K562 (cell line): Measurements from ENCODE around the gene TEX54. TPM values are rescaled to one million over a fixed set of nuclear protein-coding genes. Genes with fewer than 3 reads are reported as not detected.
A peak's percentile ranks its signal among the peaks of the same experiment; 100 is the strongest.

Source experiments
- ATAC-seq: fragments of 200-7000 bp; cut with Tn5 transposase; 3 replicates; pipeline ENCODE4 v1.9.1; 2020; ENCODE audit warnings: moderate library complexity
- Bru-seq: library from RNA; stranded (reverse); fragments of 400-500 nt; gene quantifications from one replicate; lab custom pipeline; 2021; lab: Mats Ljungman, UMichigan
- BruChase-seq, 2 experiments: library from RNA; stranded (reverse); fragments of 400-500 nt; gene quantifications; one replicate each; lab custom pipeline; 2021; lab: Mats Ljungman, UMichigan
- BruUV-seq: library from RNA; stranded (reverse); fragments of 400-500 nt; replicated peaks from 2 replicates; lab custom pipeline; 2021; lab: Mats Ljungman, UMichigan
- CTCF ChIA-PET: fragments of 300-600 bp; formaldehyde crosslinking; extraction: SDS; loops from one replicate; lab custom pipeline; 2021; ENCODE audit warnings: low intra/inter-chr PET ratio; lab: Yijun Ruan, JAX
- POLR2A ChIA-PET: fragments of 300-600, 350-650 bp; sonication (Branson Sonifier 250); formaldehyde crosslinking; extraction: SDS; loops from one replicate; lab custom pipeline; 2021; ENCODE audit warnings: antibody characterized with exemption, inconsistent platforms; lab: Yijun Ruan, JAX
- DNase-seq, 4 experiments: peaks; one replicate each; pipeline versions ENCODE4 v3.0.0 to v3.0.0-alpha.2; 2011 to 2018; ENCODE audit warnings: low spot score in 3 of 4, mixed read lengths in 3 of 4; ENCODE audit errors: extremely low read depth in 1 of 4
- FAIRE-seq: peaks from 2 replicates; lab custom pipeline; 2011; peaks lifted over from hg19 to GRCh38; lab: Jason Lieb, UNC
- H2AFZ ChIP-seq: 2 replicates; pipeline ENCODE4 v1.6.0; 2011; ENCODE audit warnings: low read depth, low read length, control low read depth, inconsistent platforms
- H3K27ac ChIP-seq: fragments of 200-600 bp; 3 replicates; pipeline ENCODE4 v1.8.0; 2011; ENCODE audit warnings: low read depth, mild to moderate bottlenecking, control low read depth, inconsistent platforms, low read length, moderate library complexity, mixed read lengths; ENCODE audit errors: extremely low read depth
- H3K27me3 ChIP-seq, 2 experiments: fragments of 300-600 bp in 1 of 2; 2 replicates in 1 of 2; 3 replicates in 1 of 2; pipeline versions ENCODE4 v1.6.0 to v1.8.0; 2011; ENCODE audit warnings: inconsistent platforms in 2 of 2, low read length in 2 of 2, mild to moderate bottlenecking in 1 of 2, mixed read lengths in 1 of 2, moderate library complexity in 1 of 2; ENCODE audit not compliant: control insufficient read depth in 2 of 2, insufficient read depth in 2 of 2
- H3K36me3 ChIP-seq: fragments of 300-600 bp; 3 replicates; pipeline ENCODE4 v1.8.0; 2011; ENCODE audit warnings: mild to moderate bottlenecking, low read length, inconsistent platforms; ENCODE audit not compliant: control insufficient read depth, insufficient read depth
- H3K4me1 ChIP-seq, 2 experiments: fragments of 200-600 bp in 1 of 2; replicated peaks in 1 of 2; 2 replicates in 1 of 2; 3 replicates in 1 of 2; pipeline versions ENCODE4 v1.5.1 to v1.8.0; 2011; ENCODE audit warnings: inconsistent platforms in 2 of 2, low read length in 2 of 2, mild to moderate bottlenecking in 1 of 2, mixed read lengths in 1 of 2, moderate library complexity in 1 of 2; ENCODE audit not compliant: control insufficient read depth in 2 of 2, insufficient read depth in 2 of 2
- H3K4me2 ChIP-seq: 2 replicates; pipeline ENCODE4 v1.6.1; 2011; ENCODE audit warnings: low read length, control low read depth, inconsistent platforms, mixed read lengths; ENCODE audit not compliant: insufficient read depth
- H3K4me3 ChIP-seq: fragments of 200-600 bp; sonication (generic), shearing (Covaris generic); 2 replicates; pipeline ENCODE4 v1.5.1; 2016; ENCODE audit warnings: control low read depth, inconsistent platforms
- H3K79me2 ChIP-seq: fragments of 200-600 bp; 3 replicates; pipeline ENCODE4 v1.8.0; 2011; ENCODE audit warnings: low read length, inconsistent platforms; ENCODE audit not compliant: control insufficient read depth, insufficient read depth
- H3K9ac ChIP-seq, 2 experiments: 2 replicates each; pipeline versions ENCODE4 v1.6.0 to v1.6.1; 2011; ENCODE audit warnings: low read depth in 2 of 2, low read length in 2 of 2, control low read depth in 1 of 2, inconsistent platforms in 1 of 2, mild to moderate bottlenecking in 1 of 2, mixed read lengths in 1 of 2; ENCODE audit not compliant: insufficient read depth in 1 of 2
- H3K9me1 ChIP-seq: one replicate; pipeline ENCODE4 v1.6.0; 2011; ENCODE audit warnings: inconsistent platforms, mild to moderate bottlenecking, low read length, moderate library complexity; ENCODE audit not compliant: control insufficient read depth, insufficient read depth
- H3K9me3 ChIP-seq: replicated peaks from 2 replicates; pipeline ENCODE4 v1.5.1; 2011; ENCODE audit warnings: low read depth, low read length, inconsistent platforms; ENCODE audit not compliant: control insufficient read depth, insufficient read depth
- H4K20me1 ChIP-seq: replicated peaks from 2 replicates; pipeline ENCODE4 v1.6.1; 2011; ENCODE audit warnings: low read length, inconsistent platforms, mixed read lengths; ENCODE audit not compliant: control insufficient read depth, insufficient read depth
- MECOM ChIP-seq: fragments of 250-450 bp; sonication (Bioruptor Pico); IDR thresholded peaks from 2 replicates; pipeline ENCODE4 v1.8.0; 2022; ENCODE audit warnings: inconsistent platforms
- MEF2A ChIP-seq: IDR thresholded peaks from 2 replicates; pipeline ENCODE4 v1.6.1; 2011; ENCODE audit warnings: low read depth, mild to moderate bottlenecking, low read length, moderate library complexity; ENCODE audit not compliant: control insufficient read depth
- POLR2B ChIP-seq: fragments of 450-650 bp; IDR thresholded peaks from 2 replicates; pipeline ENCODE4 v1.6.1; 2018; ENCODE audit warnings: low read depth; ENCODE audit not compliant: partially characterized antibody
- SIN3A ChIP-seq, 2 experiments: fragments of 150-350 bp in 1 of 2; IDR thresholded peaks; 2 replicates each; pipeline ENCODE4 v1.6.1; 2011 to 2016; ENCODE audit warnings: borderline replicate concordance in 2 of 2, low read depth in 2 of 2, low read length in 2 of 2, mild to moderate bottlenecking in 2 of 2, moderate library complexity in 2 of 2; ENCODE audit not compliant: control insufficient read depth in 1 of 2
- SRF ChIP-seq, 2 experiments: fragments of 250-450, 450-650 bp in 1 of 2; sonication (Bioruptor Pico) in 1 of 2; sonication (generic) in 1 of 2; formaldehyde crosslinking; IDR thresholded peaks; 2 replicates each; pipeline versions ENCODE4 v1.5.0 to v1.5.1; 2020 to 2022; ENCODE audit warnings: mild to moderate bottlenecking in 1 of 2, missing genetic modification reagents in 1 of 2
- SUPT5H ChIP-seq: fragments of 450-650 bp; IDR thresholded peaks from 2 replicates; pipeline ENCODE4 v1.6.1; 2016
- TCF3 ChIP-seq: sonication (generic); formaldehyde crosslinking; IDR thresholded peaks from 2 replicates; pipeline ENCODE4 v1.4.0; 2020; ENCODE audit warnings: mild to moderate bottlenecking, missing genetic modification reagents
- ZNF668 ChIP-seq: fragments of 250-450 bp; sonication (Bioruptor Pico); IDR thresholded peaks from 2 replicates; pipeline ENCODE4 v1.8.0; 2022; ENCODE audit warnings: mild to moderate bottlenecking, inconsistent platforms
- WGBS: fragments of 100-300 bp; shearing (Covaris generic); methylation state at CpG from one replicate; pipeline ENCODE4 v1.1.6; 2016; ENCODE audit warnings: low coverage, mixed read lengths; ENCODE audit not compliant: insufficient coverage; ENCODE audit errors: missing lambda C conversion rate; 5-methylcytosine and 5-hydroxymethylcytosine counted together
- in situ Hi-C: fragments of 300-500 bp; cut with MboI; formaldehyde crosslinking; loops from 4 replicates; pipeline ENCODE4 v1.15.0; 2018; ENCODE audit warnings: inconsistent platforms, mixed read lengths
- intact Hi-C: fragments of 100-400 bp; cut with micrococcal nuclease; formaldehyde crosslinking; loops from 2 replicates; pipeline ENCODE4 v1.14.2; 2022
- long read RNA-seq, 3 experiments: library from polyadenylated mRNA in 2 of 3; library from RNA in 1 of 3; unstranded in 2 of 3; stranded (forward) in 1 of 3; transcript quantifications; one replicate each; pipeline ENCODE4 v2.0.0, GENCODE V29; 2019 to 2022
- polyA minus RNA-seq, 3 experiments: library from RNA; depleted of rRNA, polyadenylated mRNA; stranded (reverse); fragments of >200 nt; gene quantifications; 2 replicates each; pipeline ENCODE4 v1.2.3, GENCODE V29; 2011
- polyA plus RNA-seq, 8 experiments: library from polyadenylated mRNA; depleted of rRNA in 4 of 8; stranded (reverse) in 5 of 8; unstranded in 3 of 8; fragments of >200 nt; fragmentation: Nextera tagmentation in 2 of 8; fragmentation: Illumina TruSeq in 1 of 8; extraction: Ambion mirVana in 2 of 8; extraction: Trizol in 1 of 8; gene quantifications; 2 replicates each; pipeline versions ENCODE4 v1.2.1 to v1.2.3, GENCODE V29; 2011 to 2014; ENCODE audit warnings: inconsistent platforms in 1 of 8, missing spikeins in 1 of 8
- total RNA-seq, 7 experiments: library from RNA; depleted of rRNA in 6 of 7; stranded (reverse); fragments of >200 nt in 6 of 7; fragmentation: Illumina TruSeq in 2 of 7; extraction: Trizol in 2 of 7; gene quantifications; 2 replicates each; pipeline versions ENCODE4 v1.2.1 to v1.2.3, GENCODE V29; 2011 to 2021; ENCODE audit warnings: low replicate concordance in 1 of 7
- TF ChIP-seq, protein P1 (sequence below): sonication (generic); formaldehyde crosslinking; IDR thresholded peaks from 2 replicates; pipeline ENCODE4 v1.8.1; 2023; ENCODE audit warnings: mild to moderate bottlenecking, missing genetic modification reagents, moderate library complexity
- TF ChIP-seq, protein P2 (sequence below), 2 experiments: fragments of 450-650 bp; IDR thresholded peaks; 2 replicates each; pipeline ENCODE4 v1.6.1; 2016
- TF ChIP-seq, protein P3 (sequence below): sonication (generic); formaldehyde crosslinking; IDR thresholded peaks from 2 replicates; pipeline ENCODE4 v1.8.0; 2022; ENCODE audit warnings: mild to moderate bottlenecking, missing genetic modification reagents

Gene TEX54
- 0.93 TPM in 1 of 2 replicates, not detected in the other for total RNA-seq (2011; cell fraction: chromatin; rRNA removed; ENCODE audit: low replicate concordance)
- total RNA-seq (2011; cell fraction: nucleolus; rRNA removed): 2.0 TPM in 1 of 2 replicates, not detected in the other
- total RNA-seq (2011; cell fraction: nucleoplasm; rRNA removed): 1.2 TPM in 1 of 2 replicates, not detected in the other
- total RNA-seq (2014; rRNA removed) (not detected in 2 replicates), total RNA-seq (2014; rRNA removed; fragmentation: Illumina TruSeq; extraction: Trizol) (not detected in 2 replicates), total RNA-seq (2015; rRNA removed; fragmentation: Illumina TruSeq; extraction: Trizol) (not detected in 2 replicates), total RNA-seq (2021) (not detected in 2 replicates), polyA plus RNA-seq (2011; rRNA removed) (not detected in 2 replicates), polyA plus RNA-seq (2014; fragmentation: Illumina TruSeq; extraction: Trizol) (not detected in 2 replicates), polyA plus RNA-seq (2014; fragmentation: Nextera tagmentation; extraction: Ambion mirVana) (not detected), polyA plus RNA-seq (2014; rRNA removed) (not detected in 2 replicates), polyA minus RNA-seq (2011; rRNA and poly(A)+ RNA removed) (not detected in 2 replicates), Bru-seq, nascent RNA (percentile 55 among the genes with signal in this experiment), BruChase-seq, experiment 1, labeled RNA remaining after a 2-hour chase (percentile 42 among the genes with signal in this experiment), BruChase-seq, experiment 2, labeled RNA remaining after a 6-hour chase (percentile 37 among the genes with signal in this experiment)
- polyA plus RNA-seq (2011; cell fraction: cytosol; rRNA removed): not detected in 2 replicates
- not detected in 2 replicates for polyA plus RNA-seq (2011; cell fraction: nucleus; rRNA removed)
- polyA plus RNA-seq (2012): not detected in 2 replicates
- not detected in 2 replicates for polyA minus RNA-seq (2011; cell fraction: cytosol; rRNA and poly(A)+ RNA removed)
- polyA minus RNA-seq (2011; cell fraction: nucleus; rRNA and poly(A)+ RNA removed): not detected in 2 replicates
- long read RNA-seq, experiment 1: 0 reads
- long read RNA-seq, experiment 2: 0 reads
- long read RNA-seq, experiment 3: 0 reads

DNA sequence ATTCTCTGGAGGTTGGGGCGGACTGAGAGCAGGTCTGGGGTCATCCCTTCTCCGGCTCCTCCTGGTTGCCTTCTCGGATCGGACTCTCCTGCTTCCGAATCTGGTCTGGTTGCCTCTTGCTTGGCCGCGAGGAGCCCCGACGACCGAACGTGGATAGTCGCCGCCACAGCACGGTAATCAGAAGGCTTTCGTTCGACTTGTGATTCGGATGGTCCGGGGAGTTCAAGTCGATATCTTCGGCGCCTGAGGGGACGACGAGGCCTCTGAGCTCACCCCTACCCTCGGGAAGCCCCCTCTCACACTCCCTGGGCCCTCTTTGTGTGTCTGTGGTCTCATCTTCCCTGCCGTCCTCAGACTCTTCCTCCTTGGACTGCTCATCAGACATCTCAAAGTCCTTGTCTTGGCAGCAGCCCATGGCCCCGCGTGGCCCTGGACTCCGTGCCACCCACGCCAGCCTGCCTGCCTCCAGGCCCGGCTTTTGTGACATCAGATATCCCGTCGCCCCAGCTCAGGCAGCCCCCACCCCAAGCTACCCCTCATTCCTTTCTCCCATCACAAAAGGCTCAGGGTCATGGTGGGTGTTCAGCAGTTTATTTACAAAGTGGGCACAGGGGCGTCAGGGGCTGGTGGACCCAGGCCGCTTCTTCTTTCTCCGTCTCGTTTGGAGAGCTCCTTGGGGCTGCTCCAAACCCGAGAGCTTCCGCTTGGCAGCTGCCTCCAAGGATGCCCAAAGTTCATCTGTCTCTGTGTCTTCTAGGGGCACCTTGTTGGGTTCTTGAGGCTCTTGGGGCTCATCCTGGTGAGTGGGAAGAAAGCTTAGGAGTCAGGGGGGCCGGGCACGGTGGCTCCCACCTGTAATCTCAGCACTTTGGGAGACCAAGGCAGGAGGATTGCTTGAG is at the start of gene TEX54:
Gene TEX54, minus strand, starts transcription at position 506 of the 899 bp plus-strand sequence.
- ATAC-seq (peak; percentile 37), DNase-seq (peak in 1 of 4 experiments; percentile 14), FAIRE-seq (no peak)
- Histone ChIP-seq H3K9me1 (no peaks in the 10 kb centered on the region), H3K4me2 (peak within 1 kb of the TSS; percentile 98), H4K20me1 (peaks cover 5% of the 10 kb centered on the region; the same call in 1 of the 2 replicates), H2AFZ (peak within 1 kb of the TSS; percentile 96), H3K4me1 (peaks cover 8 to 17% of the 10 kb centered on the region in 2 experiments; a peak in 4 of 5 replicates), H3K27ac (peak within 1 kb of the TSS; percentile 98), H3K9ac (peak within 1 kb of the TSS; percentile 86 to 96), H3K4me3 (peak within 1 kb of the TSS; percentile 94), H3K9me3 (no peaks in the 10 kb centered on the region), H3K27me3 (no peaks in the 10 kb centered on the region), H3K36me3 (peaks cover 63% of the 10 kb centered on the region), H3K79me2 (peaks cover 58% of the 10 kb centered on the region)
- 24% methylated on average over 40 of the region's 40 CpGs for WGBS
- intact Hi-C loops: loop anchor here (2.0 kb wide), 1 partner anchor 46 kb away; the partner anchor contains the start of gene TMEM179B
- ChIA-PET CTCF (no interaction called here), POLR2A (interaction anchor here (0.5 to 4.4 kb wide), 20 partner anchors 8 to 158 kb away, joined by 3 to 97 read pairs (median 8); partner anchors contain the start of genes POLR2G, SLC3A2, WDR74 and ZBTB3)
- in situ Hi-C loops: no loop called here
- BruUV-seq: TSS peak; percentile 93
- TF ChIP-seq TCF3 (CRISPR knock-in tag): 0 out of 2 replicates have a peak, but pooled peaks have one; percentile 3
- peak; percentile 33 for TF ChIP-seq POLR2B
- no peak for TF ChIP-seq MEF2A
- TF ChIP-seq SUPT5H: peak; percentile 12; the same call in 1 of the 2 replicates
- TF ChIP-seq, protein P1, sequence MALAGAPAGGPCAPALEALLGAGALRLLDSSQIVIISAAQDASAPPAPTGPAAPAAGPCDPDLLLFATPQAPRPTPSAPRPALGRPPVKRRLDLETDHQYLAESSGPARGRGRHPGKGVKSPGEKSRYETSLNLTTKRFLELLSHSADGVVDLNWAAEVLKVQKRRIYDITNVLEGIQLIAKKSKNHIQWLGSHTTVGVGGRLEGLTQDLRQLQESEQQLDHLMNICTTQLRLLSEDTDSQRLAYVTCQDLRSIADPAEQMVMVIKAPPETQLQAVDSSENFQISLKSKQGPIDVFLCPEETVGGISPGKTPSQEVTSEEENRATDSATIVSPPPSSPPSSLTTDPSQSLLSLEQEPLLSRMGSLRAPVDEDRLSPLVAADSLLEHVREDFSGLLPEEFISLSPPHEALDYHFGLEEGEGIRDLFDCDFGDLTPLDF: peak; percentile 45; the same call in 1 of the 2 replicates
- TF ChIP-seq MECOM (CRISPR knock-in tag): no peak
- TF ChIP-seq SRF (CRISPR knock-in tag; IDR thresholded peaks at IDR 0.05): peak in 1 of 2 experiments; percentile 51; a peak in 1 of 4 replicates
- TF ChIP-seq, protein P2, sequence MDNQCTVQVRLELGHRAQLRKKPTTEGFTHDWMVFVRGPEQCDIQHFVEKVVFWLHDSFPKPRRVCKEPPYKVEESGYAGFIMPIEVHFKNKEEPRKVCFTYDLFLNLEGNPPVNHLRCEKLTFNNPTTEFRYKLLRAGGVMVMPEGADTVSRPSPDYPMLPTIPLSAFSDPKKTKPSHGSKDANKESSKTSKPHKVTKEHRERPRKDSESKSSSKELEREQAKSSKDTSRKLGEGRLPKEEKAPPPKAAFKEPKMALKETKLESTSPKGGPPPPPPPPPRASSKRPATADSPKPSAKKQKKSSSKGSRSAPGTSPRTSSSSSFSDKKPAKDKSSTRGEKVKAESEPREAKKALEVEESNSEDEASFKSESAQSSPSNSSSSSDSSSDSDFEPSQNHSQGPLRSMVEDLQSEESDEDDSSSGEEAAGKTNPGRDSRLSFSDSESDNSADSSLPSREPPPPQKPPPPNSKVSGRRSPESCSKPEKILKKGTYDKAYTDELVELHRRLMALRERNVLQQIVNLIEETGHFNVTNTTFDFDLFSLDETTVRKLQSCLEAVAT (IDR thresholded peaks at IDR 0.05): 0 out of 4 replicates have a peak, but pooled peaks of 1 of the 2 experiments have one; percentile 16
- TF ChIP-seq SIN3A (IDR thresholded peaks at IDR 0.05; ENCODE audit: borderline replicate concordance in 2 of 2, control insufficient read depth in 1 of 2, low read depth in 2 of 2, low read length in 2 of 2): peak in 1 of 2 experiments; percentile 13; a peak in 2 of 4 replicates
- TF ChIP-seq, protein P3, sequence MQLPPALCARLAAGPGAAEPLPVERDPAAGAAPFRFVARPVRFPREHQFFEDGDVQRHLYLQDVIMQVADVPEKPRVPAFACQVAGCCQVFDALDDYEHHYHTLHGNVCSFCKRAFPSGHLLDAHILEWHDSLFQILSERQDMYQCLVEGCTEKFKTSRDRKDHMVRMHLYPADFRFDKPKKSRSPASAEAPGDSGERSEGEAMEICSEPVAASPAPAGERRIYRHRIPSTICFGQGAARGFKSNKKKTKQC (CRISPR knock-in tag): 0 out of 2 replicates have a peak, but pooled peaks have one; percentile 6
- TF ChIP-seq ZNF668 (CRISPR knock-in tag): no peak
